ENCODE measurements around the gene OSBPL6. TPM values are rescaled to one million over a fixed set of nuclear protein-coding genes. Genes with fewer than 3 reads are reported as not detected.

The OSBPL6 gene
- total RNA-seq, 1 experiment from 2014 or later = 11.6 TPM

- H3K27me3 ChIP-seq (ENCODE audit: insufficient read depth, low read length) = no peaks in the 10 kb centered on the region
- no peaks in the 10 kb centered on the region for H3K4me1 ChIP-seq (ENCODE audit: control insufficient read depth in 1 of 2, insufficient read depth in 2 of 2, low read length in 2 of 2)
- H3K4me2 ChIP-seq (ENCODE audit: low read length) = no peak overlapping the region
- TF ChIP-seq ZFX (IDR thresholded peaks at IDR 0.05) (no peak), EGR1 (IDR thresholded peaks at IDR 0.05; ENCODE audit: low read depth) (no peak), CTCF (IDR thresholded peaks at IDR 0.05 in 2 of 3, conservative IDR thresholded peaks at IDR 0.05 in 1 of 3; ENCODE audit: borderline replicate concordance in 1 of 3, insufficient read depth in 1 of 3, low read depth in 2 of 3, low read length in 2 of 3) (no peak), EZH2 (IDR thresholded peaks at IDR 0.05) (no peak), RAD21 (IDR thresholded peaks at IDR 0.05; ENCODE audit: low read depth) (no peak), MAX (IDR thresholded peaks at IDR 0.05) (no peak), FOSL1 (IDR thresholded peaks at IDR 0.05; ENCODE audit: low read depth) (no peak), SRF (IDR thresholded peaks at IDR 0.05; ENCODE audit: low read depth) (no peak), SIN3A (IDR thresholded peaks at IDR 0.05; ENCODE audit: low read depth) (no peak), TCF7L2 (IDR thresholded peaks at IDR 0.05; ENCODE audit: borderline replicate concordance, extremely low read depth, insufficient read depth, insufficient read length) (no peak), YY1 (IDR thresholded peaks at IDR 0.05; ENCODE audit: extremely low read depth, insufficient replicate concordance, low read depth, low read length) (no peak), CEBPB (IDR thresholded peaks at IDR 0.05; ENCODE audit: low read depth) (no peak), ATF3 (IDR thresholded peaks at IDR 0.05) (no peak), JUND (IDR thresholded peaks at IDR 0.05) (no peak), SP1 (IDR thresholded peaks at IDR 0.05; ENCODE audit: low read depth) (no peak)
- TF ChIP-seq, protein P1, sequence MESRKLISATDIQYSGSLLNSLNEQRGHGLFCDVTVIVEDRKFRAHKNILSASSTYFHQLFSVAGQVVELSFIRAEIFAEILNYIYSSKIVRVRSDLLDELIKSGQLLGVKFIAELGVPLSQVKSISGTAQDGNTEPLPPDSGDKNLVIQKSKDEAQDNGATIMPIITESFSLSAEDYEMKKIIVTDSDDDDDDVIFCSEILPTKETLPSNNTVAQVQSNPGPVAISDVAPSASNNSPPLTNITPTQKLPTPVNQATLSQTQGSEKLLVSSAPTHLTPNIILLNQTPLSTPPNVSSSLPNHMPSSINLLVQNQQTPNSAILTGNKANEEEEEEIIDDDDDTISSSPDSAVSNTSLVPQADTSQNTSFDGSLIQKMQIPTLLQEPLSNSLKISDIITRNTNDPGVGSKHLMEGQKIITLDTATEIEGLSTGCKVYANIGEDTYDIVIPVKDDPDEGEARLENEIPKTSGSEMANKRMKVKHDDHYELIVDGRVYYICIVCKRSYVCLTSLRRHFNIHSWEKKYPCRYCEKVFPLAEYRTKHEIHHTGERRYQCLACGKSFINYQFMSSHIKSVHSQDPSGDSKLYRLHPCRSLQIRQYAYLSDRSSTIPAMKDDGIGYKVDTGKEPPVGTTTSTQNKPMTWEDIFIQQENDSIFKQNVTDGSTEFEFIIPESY (IDR thresholded peaks at IDR 0.05; ENCODE audit: extremely low read depth, insufficient replicate concordance, low read length) = no peak
- H3K36me3 ChIP-seq (ENCODE audit: control insufficient read depth in 1 of 2, insufficient read depth in 2 of 2, low read length in 2 of 2) = no peaks in the 10 kb centered on the region
- no peaks in the 10 kb centered on the region for H3K9me3 ChIP-seq (ENCODE audit: control insufficient read depth in 1 of 2, insufficient read depth in 1 of 2, low read depth in 1 of 2, low read length in 2 of 2)
- ChIA-PET RAD21 (ENCODE audit: low non-redundant PET in 1 of 2, low total read pairs in 2 of 2, uncharacterized antibody in 2 of 2, unreplicated experiment in 2 of 2) (no interaction called here), POLR2A (no interaction called here), CTCF (no interaction called here)
- no peaks in the 10 kb centered on the region for H3K9me2 ChIP-seq (ENCODE audit: insufficient read depth)
- intact Hi-C loops (cut with micrococcal nuclease) = no loop called here
- no TSS peak for BruUV-seq (replicated peaks)
- H3K9ac ChIP-seq (ENCODE audit: low read length) = no peak overlapping the region
- DNase-seq (ENCODE audit: low read depth, low spot score) (no peak), ATAC-seq (no peak)
- no peak overlapping the region for H3K27ac ChIP-seq (ENCODE audit: low read depth, low read length)
- no peak overlapping the region for H2AFZ ChIP-seq (ENCODE audit: low read depth, low read length, poor library complexity, severe bottlenecking)
- no peaks in the 10 kb centered on the region for H3K79me2 ChIP-seq (ENCODE audit: insufficient read depth, low read length)
- H4K20me1 ChIP-seq (ENCODE audit: insufficient read depth) = no peaks in the 10 kb centered on the region
- H3K4me3 ChIP-seq (replicated peaks in 1 of 2; ENCODE audit: low read depth in 1 of 2, low read length in 2 of 2) = no peak overlapping the region
These were observed 36.7 kb upstream of the OSBPL6 start for GRCh38 chr2:178157574-178157973.

Measured in HCT116 (cell line).